CD4-positive, alpha-beta T cell treated with Interleukin-15 for 1 hour (primary cell): ENCODE data around the gene KRTAP10-3.

Experiments used
- DNase-seq: peaks from one replicate; pipeline ENCODE4 v3.0.0-alpha.2; 2020

KRTAP10-3 gene

GRCh38 chr21:44544566-44544965 lies 14.0 kb downstream of the KRTAP10-3 start:
- no peak for DNase-seq

- no peak for DNase-seq
Observed at GRCh38 chr21:44542716-44543115, 15.9 kb downstream of the KRTAP10-3 start.

DNA sequence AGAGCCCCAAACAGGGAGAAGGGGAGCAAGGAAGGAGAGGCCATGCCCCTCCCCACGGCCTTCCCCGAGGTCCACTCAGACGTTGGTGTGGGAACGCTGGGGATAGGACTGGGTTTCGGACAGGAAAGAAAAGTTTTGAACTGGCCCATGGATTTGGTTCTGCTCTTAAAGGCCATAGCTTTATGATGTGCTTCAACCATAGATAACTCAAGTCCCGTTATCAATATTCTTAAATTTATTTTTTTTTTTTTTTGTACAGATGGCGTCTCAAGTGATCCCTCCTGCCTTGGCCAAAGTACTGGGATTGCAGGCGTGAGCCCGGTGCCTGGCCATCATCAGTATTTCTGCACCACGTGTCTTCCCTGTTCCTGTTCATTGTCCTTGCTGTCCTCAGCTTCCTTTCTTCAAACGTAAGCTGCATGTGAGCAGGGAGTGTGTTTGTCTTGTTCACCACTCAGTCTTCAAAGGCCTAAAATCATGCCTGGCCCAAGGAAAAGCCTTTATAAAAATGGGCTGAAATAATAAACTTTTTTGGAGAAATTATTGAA lies 17.8 kb downstream of the KRTAP10-3 start:
- no peak for DNase-seq

- DNase-seq: no peak
Observed at GRCh38 chr21:44539991-44540666, 18.5 kb downstream of the KRTAP10-3 start, which contains the start of gene KRTAP10-1. Gene KRTAP10-1, minus strand, starts transcription at chr21:44540195. Its CDS starts 45 bp downstream, at chr21:44540150.

- no peak for DNase-seq
Observed at GRCh38 chr21:44539046-44539445, 19.5 kb downstream of the KRTAP10-3 start.

DNA sequence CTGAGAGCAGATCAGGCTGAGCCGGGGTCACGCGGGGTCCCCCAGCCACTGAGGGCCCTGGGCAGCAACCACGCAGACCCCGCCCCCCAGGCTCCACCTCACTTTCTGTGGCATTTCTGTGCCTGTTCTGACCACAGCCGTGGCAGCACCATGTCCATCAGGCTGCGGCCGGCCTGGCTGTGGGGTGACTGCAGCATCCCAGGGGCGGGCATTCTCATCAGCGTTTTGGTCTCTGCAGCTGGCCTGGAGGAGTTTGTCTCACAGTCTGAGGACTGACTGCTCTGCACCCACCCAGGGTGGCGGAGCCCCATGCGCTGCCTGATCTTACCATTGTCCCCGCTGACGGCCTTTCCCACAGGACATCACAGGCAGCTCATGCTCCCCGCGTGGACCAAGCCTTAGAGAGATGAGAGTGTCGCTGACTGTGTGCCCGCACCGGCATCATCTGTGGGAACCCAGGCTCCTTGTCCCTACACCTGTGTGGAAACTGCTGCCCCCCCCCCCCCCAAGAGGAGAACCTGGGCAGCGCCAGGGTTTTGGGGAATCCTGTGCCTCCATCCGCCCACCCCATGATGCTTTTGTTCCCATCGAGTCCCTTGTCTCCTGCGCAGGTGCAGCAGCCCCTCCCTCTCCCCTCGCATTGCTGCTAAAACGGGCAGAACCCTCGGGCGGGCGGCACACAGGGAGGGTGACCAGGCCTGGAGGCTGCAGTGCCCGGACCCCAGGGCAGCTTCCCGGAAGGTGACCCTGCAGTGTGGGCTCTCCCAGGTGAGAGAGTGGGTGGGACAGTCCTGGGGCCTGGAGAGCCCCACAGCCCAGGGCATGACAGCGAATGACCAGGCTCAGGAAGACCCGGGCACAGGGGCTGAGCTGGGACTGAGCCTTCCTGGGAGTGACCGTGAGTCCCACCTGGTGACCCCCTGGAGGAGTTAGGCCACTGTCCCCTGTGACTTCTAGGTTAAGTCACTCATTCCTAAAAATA lies 20.4 kb downstream of the KRTAP10-3 start:
- DNase-seq: no peak

DNA sequence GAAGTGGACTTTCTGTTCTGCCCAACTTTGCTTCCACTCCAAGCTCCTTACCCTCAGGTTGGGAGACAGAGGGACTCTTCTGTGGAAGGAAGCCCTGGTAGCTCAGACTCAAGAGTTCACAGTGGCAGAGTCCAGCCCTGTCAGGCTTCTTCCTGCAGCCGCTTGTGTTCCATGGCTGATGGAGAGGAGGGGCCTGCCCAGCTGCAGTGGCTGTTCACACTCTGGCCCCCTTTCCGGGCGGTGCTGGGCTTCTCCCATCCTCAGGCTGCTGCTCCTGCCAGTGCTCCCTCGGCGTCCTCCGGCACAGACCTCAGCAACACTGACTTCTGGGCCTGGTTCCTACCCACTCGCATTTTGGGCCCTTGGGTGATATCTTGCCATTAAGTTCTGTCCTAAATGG lies 22.6 kb downstream of the KRTAP10-3 start:
- DNase-seq: no peak

GRCh38 chr21:44534688-44535087 lies 23.9 kb downstream of the KRTAP10-3 start:
- DNase-seq: no peak

DNA sequence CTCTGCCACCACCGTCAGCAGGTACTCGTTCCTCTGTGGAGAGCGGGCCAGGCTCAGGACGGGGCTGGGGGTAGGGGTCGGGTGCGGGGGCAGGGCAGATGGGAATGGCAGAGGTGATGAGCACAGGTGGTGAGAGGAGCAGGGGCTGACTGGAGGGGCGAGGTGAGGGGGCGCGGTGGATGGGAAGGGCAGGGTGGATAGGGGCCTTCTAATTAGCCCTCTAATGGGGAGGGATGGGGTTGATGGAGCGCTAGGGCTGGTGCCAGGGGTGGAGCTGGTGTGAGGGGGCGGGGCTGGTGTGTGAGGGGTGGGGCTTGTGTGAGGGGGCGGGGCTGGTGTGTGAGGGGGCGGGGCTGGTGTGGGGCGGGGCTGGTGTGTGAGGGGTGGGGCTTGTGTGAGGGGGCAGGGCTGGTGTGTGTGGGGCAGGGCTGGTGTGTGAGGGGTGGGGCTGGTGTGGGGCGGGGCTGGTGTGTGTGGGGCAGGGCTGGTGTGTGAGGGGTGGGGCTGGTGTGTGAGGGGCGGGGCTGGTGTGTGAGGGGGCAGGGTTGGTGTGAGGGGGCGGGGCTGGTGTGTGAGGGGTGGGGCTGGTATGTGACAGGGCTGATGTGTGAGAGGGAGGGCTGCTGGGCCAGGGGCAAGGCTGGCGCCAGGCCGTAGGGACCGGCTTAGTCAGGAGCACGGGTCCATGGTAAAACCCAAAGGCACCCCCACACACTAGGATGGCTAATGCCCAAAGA lies 24.5 kb downstream of the KRTAP10-3 start:
- DNase-seq: no peak

DNA sequence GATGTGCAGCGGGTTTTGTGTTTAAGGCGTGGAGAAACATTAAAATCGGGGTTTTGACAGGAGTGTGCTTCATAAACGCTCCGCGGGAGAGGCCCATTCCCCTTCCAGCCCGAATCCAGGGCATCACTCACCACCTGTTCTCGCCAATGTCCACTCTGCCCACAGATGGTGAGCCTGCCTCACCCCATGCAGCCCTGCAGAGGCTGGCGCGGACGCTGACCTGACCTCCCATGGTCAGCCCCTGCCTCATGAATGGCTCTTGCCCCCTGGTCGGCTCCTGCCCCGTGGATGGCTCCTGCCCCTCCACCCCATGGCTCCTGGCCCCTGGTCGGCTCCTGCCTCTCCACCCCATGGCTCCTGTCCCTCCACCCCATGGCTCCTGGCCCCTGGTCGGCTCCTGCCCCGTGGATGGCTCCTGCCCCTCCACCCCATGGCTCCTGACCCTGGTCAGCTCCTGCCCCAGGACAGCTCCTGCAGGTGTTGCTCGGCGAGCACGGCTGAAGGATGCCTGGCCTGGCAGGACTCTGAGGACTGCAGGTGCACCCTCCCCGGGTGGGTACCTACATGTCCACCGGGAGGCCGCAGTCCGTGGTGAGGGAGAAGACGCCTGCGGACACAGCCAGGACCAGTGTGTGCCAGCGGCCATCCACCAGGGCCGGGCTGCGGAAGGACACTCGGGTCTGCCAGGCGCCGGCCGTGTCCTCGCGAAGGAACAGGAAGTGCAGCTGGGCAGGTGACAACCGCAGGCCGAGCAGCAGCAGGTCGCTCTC lies 25.3 kb downstream of the KRTAP10-3 start:
- DNase-seq: no peak

- no peak for DNase-seq
Observed at GRCh38 chr21:44532712-44533111, 25.9 kb downstream of the KRTAP10-3 start.

GRCh38 chr21:44531606-44532564 lies 26.7 kb downstream of the KRTAP10-3 start:
- no peak for DNase-seq

GRCh38 chr21:44530903-44531605 lies 27.5 kb downstream of the KRTAP10-3 start:
- no peak for DNase-seq

- DNase-seq: peak; percentile 7
Observed at GRCh38 chr21:44530221-44530902, 28.2 kb downstream of the KRTAP10-3 start.

DNA sequence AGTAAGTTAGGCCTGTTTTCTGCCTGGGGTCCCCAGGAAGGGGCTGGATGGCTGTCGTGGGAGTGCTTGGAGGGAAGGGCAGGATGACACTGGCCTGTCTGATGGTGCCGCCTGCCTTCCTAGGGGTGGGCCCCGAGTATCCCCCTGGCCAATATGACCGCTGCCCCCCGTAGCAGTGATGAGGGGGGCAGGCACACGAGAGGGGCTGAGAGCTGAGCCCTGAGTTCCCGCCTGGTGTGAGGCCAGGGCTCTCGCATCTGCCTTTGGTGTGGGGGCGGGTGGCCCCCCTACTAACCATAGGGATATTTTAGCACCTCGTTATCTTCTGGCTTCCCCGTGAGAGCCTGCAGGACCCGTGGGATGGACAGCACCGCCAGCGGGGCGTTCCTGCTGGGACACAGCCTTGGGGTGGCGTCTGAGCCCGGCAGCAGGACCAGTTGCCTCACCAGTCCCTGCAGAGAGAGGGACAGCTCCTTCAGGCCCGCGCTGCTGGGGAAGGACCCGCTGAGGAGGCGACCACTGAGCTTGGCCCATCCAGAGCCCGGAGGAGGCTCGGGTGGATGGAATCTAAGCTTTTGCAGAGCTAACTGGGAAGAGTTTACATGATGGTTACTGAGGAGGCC lies 29.0 kb downstream of the KRTAP10-3 start:
- peak; percentile 8 for DNase-seq

GRCh38 chr21:44529011-44529421 lies 29.6 kb downstream of the KRTAP10-3 start:
- DNase-seq: peak; percentile 14

- peak; percentile 10 for DNase-seq
Observed at GRCh38 chr21:44528634-44528995, 30.0 kb downstream of the KRTAP10-3 start.

DNA sequence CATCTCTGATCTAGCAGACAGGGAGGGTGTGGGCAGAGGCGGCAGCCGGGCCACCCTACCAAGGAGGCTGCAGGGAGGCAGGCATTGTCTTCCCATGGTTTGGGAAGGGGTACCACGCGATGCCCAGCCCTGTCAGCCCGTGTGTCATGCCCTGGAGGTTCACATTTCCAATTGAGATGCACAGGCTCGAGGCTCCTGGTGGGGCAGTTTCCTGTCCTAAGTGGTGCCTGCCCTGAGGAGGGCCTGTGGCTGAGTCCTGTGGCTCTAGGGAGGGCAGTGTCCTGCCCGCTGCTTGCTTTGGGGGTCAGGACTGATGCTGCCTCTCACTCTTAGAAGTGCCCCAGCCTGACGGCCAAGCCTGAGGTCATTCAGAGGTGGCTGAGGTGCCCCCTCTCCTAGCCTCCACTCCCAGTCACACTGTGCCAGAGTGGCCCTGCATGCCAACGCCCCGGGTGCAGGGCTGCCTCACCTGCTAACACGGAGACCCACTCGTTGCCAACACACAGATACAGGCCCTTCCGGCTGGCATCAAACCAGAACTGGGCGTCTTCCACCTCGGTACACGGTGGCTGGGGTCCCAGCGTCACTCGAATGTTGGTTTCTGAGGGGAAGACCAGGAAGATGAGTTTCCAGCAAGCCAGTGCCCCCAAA lies 30.5 kb downstream of the KRTAP10-3 start:
- DNase-seq: peak; percentile 10
